GM19452 (cell line): ENCODE results near the gene OPCML.

Experiments
- ATAC-seq: cut with Tn5 transposase; IDR thresholded peaks from one replicate; pipeline ENCODE4 v1.9.1; 2021; ENCODE audit not compliant: unreplicated experiment

OPCML gene

GRCh38 chr11:132601875-132602274 is 930.4 kb downstream of the OPCML start:
- ATAC-seq: no peak

- ATAC-seq: no peak
These were observed 936.6 kb downstream of the OPCML start for GRCh38 chr11:132595711-132596134.

DNA sequence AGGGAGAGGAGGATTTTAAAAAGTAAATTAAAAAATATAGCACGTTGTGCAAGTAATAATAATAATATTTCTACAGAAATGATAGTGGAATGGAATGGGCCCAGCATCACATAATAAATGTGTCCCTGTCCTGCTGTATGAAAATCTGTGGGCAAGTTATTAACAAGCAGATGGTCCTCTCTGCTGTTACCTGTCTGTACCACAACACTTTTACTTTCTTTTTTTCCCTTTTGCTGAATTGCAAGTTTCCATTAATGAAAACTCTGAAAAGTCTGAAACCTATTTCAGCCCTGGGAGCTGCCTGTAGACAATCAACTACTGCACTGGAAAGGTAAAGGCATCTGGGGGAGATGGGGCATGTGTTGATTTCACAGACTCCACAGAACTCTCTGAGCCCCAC is 937.1 kb downstream of the OPCML start:
- no peak for ATAC-seq

DNA sequence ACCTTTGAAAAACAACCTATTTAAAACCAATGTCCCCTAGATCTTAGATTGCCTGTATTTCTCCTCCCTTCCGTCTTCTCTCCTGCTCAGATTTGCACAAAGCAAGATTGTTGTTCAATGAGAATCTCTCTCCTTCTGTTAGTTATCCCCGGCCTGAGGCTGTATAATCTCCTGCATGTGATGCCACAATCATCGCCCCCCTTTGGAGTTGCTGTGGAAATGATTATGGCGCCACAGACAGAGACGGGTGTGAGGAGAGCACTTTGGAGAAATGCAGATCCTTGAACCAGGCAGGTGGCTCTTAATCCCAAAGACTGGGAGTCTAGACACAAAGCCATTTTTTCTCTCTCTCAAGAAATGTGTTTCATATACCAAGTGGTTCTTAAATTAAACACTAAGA is 941.3 kb downstream of the OPCML start:
- ATAC-seq: no peak

DNA sequence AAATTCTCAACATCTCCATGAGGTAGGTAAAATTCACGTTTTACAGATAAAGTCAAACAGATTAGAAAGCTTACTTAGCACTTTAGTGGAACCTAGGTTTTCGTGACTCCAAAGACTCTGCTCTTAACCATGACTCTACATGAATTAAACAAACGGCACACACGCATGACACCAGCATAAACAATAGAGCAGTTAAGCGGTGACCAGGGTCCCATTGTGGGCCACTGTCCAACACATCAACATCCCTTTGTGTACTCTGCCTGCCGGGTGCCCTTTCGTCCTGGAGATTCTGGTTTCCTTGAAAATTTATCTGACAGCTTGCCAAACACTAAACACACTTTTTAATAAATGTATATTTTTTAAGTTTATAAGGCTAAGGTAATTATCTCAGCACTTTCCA is 941.7 kb downstream of the OPCML start:
- ATAC-seq: no peak

- ATAC-seq: no peak
These were observed 942.5 kb downstream of the OPCML start for GRCh38 chr11:132589791-132590190.

GRCh38 chr11:132588366-132588765 is 943.9 kb downstream of the OPCML start:
- ATAC-seq: no peak

DNA sequence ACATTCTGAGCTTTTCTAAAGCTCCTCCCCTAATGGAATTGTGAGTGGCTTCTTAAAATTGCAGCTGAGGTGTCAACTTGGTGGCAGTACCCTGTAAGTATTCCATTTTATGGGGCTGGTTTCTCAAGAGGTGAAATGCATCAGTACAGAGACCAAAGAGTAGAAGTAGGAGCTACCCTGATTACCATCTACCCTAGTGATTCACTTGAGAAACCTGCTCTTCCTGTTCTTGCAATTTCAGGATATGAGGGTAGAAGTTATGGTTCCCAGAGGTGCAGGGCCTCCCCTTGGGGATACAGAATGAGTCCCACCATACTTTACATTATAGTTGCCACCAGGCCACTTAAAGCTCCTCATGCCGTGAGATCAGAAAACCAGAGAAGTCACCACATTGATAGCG is 944.6 kb downstream of the OPCML start:
- ATAC-seq: no peak

GRCh38 chr11:132586801-132587200 is 945.5 kb downstream of the OPCML start:
- ATAC-seq: no peak

GRCh38 chr11:132579634-132580327 is 952.5 kb downstream of the OPCML start:
- no peak for ATAC-seq

GRCh38 chr11:132579136-132579535 is 953.2 kb downstream of the OPCML start:
- ATAC-seq: no peak

GRCh38 chr11:132578580-132578979 is 953.7 kb downstream of the OPCML start:
- no peak for ATAC-seq

- no peak for ATAC-seq
These were observed 955.6 kb downstream of the OPCML start for GRCh38 chr11:132576706-132577105.

DNA sequence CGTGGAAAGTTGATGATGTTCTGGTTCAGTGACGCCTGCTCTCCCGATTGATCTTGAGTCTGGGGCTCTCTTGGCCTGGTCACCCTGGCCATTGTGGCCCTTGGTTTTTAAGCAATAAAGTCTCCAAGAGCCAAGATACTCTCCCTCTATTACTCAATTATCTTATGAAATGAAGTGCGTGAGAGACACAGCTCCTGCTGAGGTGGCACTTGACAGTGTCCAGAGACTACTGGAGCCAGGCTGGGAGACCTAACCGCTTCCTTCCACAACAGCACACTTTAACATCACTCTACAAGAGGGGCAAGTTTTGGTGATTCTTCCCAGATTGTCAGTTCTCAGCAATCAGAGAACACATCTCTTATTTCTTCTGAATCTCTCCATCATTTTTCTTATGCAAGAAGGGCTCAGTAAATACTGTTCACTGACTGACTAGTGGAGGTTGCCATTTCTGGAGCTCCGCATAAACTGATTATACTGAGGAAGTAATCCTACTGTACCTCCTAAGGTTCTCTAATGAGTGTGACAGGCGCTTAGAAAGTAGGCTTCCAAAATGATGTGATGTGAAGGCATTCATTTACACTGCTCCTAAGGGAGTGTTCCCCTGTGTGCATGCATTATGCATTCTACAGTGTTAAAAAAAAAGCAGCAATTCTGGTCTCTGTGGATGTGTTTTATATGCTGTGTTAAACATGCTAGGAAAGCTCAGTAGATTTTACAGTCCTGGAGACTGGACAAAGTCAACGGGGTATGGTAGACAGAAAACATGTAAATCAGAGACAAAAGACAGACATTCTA is 968.0 kb downstream of the OPCML start:
- ATAC-seq: no peak

- no peak for ATAC-seq
These were observed 969.3 kb downstream of the OPCML start for GRCh38 chr11:132563050-132563449.

- ATAC-seq: no peak
These were observed 970.4 kb downstream of the OPCML start for GRCh38 chr11:132561937-132562336.

- ATAC-seq: no peak
These were observed 972.8 kb downstream of the OPCML start for GRCh38 chr11:132559331-132560036.

DNA sequence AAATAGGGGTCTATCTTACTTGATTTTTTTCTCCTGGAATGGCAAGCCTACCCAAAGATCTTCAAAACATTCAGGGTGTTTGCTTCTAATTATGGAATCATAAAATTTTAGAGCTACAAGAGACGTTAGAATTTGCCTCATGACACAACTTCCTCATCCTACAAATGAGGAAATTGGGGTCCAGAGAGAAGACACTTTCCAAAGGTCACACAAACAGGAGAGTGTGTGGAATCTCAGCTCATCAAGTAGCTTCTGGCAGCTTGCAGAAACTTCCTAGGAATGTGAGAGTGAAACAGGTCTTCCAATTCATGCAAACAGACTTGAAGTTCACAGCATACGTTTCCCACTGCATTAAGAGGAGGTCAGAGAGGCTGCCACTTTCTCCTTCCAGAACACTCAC is 976.0 kb downstream of the OPCML start:
- no peak for ATAC-seq

GRCh38 chr11:132555617-132556016 is 976.7 kb downstream of the OPCML start:
- ATAC-seq: no peak

GRCh38 chr11:132551016-132551415 is 981.3 kb downstream of the OPCML start:
- ATAC-seq: no peak

GRCh38 chr11:132549561-132549960 is 982.7 kb downstream of the OPCML start:
- ATAC-seq: no peak

DNA sequence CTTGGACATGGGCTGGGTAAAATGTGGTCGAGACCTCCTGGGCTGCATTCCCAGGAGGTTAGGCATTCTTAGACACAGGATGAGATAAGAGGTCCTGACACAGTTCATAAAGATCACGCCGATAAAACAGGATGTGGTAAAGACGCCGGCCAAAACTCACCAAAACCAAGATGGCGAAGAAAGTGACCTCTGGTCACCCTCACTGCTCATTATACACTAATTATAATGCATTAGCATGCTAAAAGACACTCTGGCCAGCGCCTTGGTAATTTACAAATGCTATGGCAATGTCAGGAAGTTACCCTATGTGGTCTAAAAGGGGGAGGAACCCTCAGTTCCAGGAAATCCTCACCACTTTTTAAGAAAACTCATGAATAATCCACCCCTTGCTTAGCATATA is 983.3 kb downstream of the OPCML start:
- no peak for ATAC-seq
